Uterus (tissue), 2 donors: ENCODE results near the gene ANKDD1A.

Source experiments
- POLR2A ChIP-seq, 2 donors: fragments of 450-650 bp; IDR thresholded peaks; one replicate each; pipeline ENCODE4 v1.6.1; 2016; ENCODE audit warnings: antibody characterized with exemption in 2 of 2, mild to moderate bottlenecking in 1 of 2, moderate library complexity in 1 of 2
- TF ChIP-seq, protein P1 (sequence below), 4 experiments: fragments of 200-600 bp in 2 of 4; fragments of 450-650 bp in 2 of 4; sonication (generic) in 2 of 4; IDR thresholded peaks; one replicate each; pipeline ENCODE4 v1.5.1; 2016 to 2019; ENCODE audit warnings: antibody characterized with exemption in 4 of 4, mild to moderate bottlenecking in 2 of 4, moderate library complexity in 1 of 4

DNA sequence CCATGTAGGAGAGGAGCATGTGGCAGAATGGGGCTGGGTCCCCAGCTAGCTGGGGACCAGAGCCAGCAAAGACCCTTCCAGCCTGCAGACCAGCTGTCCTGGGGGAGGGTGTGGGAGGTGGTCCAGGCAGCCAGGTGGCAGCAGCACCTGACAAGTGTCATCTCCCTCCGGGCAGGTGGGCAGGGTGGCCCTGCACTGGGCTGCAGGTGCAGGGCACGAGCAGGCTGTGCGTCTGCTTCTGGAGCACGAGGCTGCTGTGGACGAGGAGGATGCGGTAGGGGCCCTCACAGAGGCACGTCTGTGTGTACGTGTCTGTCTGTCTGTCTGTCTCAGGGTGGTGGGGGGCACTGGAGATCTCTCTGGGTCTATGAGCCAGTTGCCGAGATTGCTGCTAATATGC is 5.5 kb downstream of the ANKDD1A start:
- TF ChIP-seq, protein P1, sequence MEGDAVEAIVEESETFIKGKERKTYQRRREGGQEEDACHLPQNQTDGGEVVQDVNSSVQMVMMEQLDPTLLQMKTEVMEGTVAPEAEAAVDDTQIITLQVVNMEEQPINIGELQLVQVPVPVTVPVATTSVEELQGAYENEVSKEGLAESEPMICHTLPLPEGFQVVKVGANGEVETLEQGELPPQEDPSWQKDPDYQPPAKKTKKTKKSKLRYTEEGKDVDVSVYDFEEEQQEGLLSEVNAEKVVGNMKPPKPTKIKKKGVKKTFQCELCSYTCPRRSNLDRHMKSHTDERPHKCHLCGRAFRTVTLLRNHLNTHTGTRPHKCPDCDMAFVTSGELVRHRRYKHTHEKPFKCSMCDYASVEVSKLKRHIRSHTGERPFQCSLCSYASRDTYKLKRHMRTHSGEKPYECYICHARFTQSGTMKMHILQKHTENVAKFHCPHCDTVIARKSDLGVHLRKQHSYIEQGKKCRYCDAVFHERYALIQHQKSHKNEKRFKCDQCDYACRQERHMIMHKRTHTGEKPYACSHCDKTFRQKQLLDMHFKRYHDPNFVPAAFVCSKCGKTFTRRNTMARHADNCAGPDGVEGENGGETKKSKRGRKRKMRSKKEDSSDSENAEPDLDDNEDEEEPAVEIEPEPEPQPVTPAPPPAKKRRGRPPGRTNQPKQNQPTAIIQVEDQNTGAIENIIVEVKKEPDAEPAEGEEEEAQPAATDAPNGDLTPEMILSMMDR (IDR thresholded peaks at IDR 0.05), result no peak
- TF ChIP-seq POLR2A (IDR thresholded peaks at IDR 0.05), result no peak
